Lower leg skin (tissue), 4 donors: ENCODE data around the gene EHD1. TPM values are rescaled to one million over a fixed set of nuclear protein-coding genes. Genes with fewer than 3 reads are reported as not detected.

Experiments
- DNase-seq, 2 donors: peaks; one replicate each; pipeline ENCODE4 v3.0.0-alpha.2; 2019; ENCODE audit warnings: low spot score in 2 of 2
- H3K4me3 ChIP-seq: fragments of 200-600 bp; sonication (generic); 2 replicates; pipeline ENCODE4 v1.5.1; 2017; ENCODE audit warnings: mild to moderate bottlenecking, low read depth; ENCODE audit not compliant: poor library complexity, severe bottlenecking
- POLR2A ChIP-seq, 2 donors: fragments of 450-650 bp; IDR thresholded peaks; one replicate each; pipeline ENCODE4 v1.6.1; 2016 to 2017; ENCODE audit warnings: antibody characterized with exemption in 2 of 2, mild to moderate bottlenecking in 1 of 2, moderate library complexity in 1 of 2
- WGBS, 2 donors: methylation state at CpG; one replicate each; pipeline ENCODE4 v1.1.5; 2018; 5-methylcytosine and 5-hydroxymethylcytosine counted together
- intact Hi-C: fragments of 100-400 bp; cut with DNase I; formaldehyde crosslinking; loops from one replicate; pipeline ENCODE4 v1.15.0; 2023; ENCODE audit warnings: low total_unique reads
- total RNA-seq, 4 donors: library from RNA; depleted of rRNA; stranded (reverse); fragments of >200 nt; gene quantifications; one replicate each; pipeline ENCODE4 v1.1.0, GENCODE V29; 2016
- TF ChIP-seq, protein P1 (sequence below), 3 donors: fragments of 450-650 bp; IDR thresholded peaks; one replicate each; pipeline ENCODE4 v1.5.1; 2016; ENCODE audit warnings: antibody characterized with exemption in 3 of 3, mild to moderate bottlenecking in 3 of 3, moderate library complexity in 2 of 3

The EHD1 gene
- total RNA-seq, 4 donors from 2014 or later = 81.0 to 98.9 (median 90.5) TPM

DNA sequence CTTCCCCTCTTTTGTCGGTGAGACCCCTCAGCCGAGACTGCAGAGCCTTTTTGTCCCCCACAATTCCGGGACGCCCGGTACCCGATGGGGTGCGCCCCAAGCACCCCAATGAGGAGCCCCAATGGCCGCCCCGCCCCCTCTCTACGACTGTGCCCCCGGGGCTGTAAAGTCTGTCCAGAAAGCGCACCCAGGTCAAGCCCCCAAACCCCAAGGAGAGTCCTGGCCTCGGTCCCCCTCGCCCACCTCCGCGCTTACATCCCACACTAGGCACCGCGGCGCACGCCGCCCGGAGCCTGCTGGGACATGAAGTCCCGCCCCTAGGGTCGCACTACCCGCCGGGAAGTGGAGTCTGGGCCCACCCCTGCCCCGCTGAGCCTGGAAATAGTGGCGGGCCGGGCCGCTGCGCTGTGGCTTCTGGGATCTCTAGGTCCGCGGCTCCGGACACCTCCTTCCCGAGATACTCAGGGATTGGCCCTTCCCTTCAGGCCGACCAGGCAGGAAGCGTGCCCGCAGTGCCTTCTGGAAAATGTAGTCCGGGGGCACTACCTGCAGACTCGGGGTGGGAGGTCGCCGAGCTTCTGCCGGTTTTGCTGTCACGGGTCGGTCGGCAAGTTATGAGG, 68.0 kb downstream of the EHD1 start, which contains the start of gene MEN1:
MEN1 (minus strand) TSS at position 281 of the 620 bp plus-strand sequence. CDS start 442 bp downstream, outside the sequence.
- peak within 1 kb of the TSS; percentile 60 for H3K4me3 ChIP-seq
- DNase-seq = peak; percentile 95 to 99
- WGBS, 2 donors = 0% methylated on average over 25 to 42 of the region's 46 CpGs
- TF ChIP-seq, protein P1, sequence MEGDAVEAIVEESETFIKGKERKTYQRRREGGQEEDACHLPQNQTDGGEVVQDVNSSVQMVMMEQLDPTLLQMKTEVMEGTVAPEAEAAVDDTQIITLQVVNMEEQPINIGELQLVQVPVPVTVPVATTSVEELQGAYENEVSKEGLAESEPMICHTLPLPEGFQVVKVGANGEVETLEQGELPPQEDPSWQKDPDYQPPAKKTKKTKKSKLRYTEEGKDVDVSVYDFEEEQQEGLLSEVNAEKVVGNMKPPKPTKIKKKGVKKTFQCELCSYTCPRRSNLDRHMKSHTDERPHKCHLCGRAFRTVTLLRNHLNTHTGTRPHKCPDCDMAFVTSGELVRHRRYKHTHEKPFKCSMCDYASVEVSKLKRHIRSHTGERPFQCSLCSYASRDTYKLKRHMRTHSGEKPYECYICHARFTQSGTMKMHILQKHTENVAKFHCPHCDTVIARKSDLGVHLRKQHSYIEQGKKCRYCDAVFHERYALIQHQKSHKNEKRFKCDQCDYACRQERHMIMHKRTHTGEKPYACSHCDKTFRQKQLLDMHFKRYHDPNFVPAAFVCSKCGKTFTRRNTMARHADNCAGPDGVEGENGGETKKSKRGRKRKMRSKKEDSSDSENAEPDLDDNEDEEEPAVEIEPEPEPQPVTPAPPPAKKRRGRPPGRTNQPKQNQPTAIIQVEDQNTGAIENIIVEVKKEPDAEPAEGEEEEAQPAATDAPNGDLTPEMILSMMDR (IDR thresholded peaks at IDR 0.05) = no peak
- peak in 1 of 2 donors; percentile 6 for TF ChIP-seq POLR2A (IDR thresholded peaks at IDR 0.05)
- intact Hi-C loops = no loop called here

DNA sequence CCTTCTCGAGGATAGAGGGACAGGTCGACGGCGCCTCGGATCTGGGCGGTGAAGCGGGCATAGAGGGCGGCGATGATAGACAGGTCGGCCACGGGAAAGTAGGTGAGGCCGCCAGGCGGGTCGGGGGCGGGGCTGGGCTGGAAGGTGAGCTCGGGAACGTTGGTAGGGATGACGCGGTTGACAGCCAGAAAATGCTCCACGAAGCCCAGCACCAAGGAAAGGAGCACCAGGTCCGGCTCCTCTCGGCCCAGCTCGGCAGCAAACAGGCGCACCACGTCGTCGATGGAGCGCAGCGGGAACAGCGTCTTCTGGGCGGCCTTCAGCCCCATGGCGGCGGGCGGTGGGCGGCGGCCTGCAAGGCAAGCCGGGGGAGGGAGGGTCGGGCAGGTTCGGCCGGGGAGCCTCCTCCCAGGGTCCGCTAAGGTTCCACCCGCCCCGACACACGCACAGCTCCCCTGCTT, 68.6 kb downstream of the EHD1 start:
- intact Hi-C loops = no loop called here
- H3K4me3 ChIP-seq = peak overlapping the region; percentile 60
- TF ChIP-seq POLR2A (IDR thresholded peaks at IDR 0.05) = no peak
- TF ChIP-seq, protein P1 (IDR thresholded peaks at IDR 0.05) = no peak
- DNase-seq = no peak
- 6% methylated on average over 30 to 41 of the region's 44 CpGs for WGBS, 2 donors

DNA sequence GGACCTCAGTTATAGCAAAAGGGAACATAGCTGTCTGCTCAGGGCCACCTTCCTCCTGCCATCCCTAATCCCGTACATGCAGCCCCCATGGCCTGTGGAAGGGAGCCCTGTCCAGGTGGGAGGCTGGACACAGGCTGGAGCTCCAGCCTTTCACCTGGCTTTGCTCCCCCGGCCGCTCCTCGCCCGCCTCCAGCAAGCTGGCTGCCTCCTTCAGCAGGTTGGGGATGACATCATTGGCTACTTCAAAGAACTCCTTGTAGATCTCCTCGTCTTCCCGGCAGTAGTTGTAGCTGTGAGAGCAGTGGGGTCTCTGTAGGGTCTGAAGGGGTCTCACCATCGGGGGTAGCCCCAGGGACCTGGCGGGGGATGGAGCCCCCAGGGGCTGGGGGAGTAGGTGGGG, 72.9 kb downstream of the EHD1 start:
- intact Hi-C loops = no loop called here
- WGBS, 2 donors = 92 to 96% methylated on average over 9 of the region's 9 CpGs
- H3K4me3 ChIP-seq = no peak overlapping the region
- DNase-seq = no peak
- TF ChIP-seq POLR2A (IDR thresholded peaks at IDR 0.05) = no peak
- TF ChIP-seq, protein P1 (IDR thresholded peaks at IDR 0.05) = no peak

DNA sequence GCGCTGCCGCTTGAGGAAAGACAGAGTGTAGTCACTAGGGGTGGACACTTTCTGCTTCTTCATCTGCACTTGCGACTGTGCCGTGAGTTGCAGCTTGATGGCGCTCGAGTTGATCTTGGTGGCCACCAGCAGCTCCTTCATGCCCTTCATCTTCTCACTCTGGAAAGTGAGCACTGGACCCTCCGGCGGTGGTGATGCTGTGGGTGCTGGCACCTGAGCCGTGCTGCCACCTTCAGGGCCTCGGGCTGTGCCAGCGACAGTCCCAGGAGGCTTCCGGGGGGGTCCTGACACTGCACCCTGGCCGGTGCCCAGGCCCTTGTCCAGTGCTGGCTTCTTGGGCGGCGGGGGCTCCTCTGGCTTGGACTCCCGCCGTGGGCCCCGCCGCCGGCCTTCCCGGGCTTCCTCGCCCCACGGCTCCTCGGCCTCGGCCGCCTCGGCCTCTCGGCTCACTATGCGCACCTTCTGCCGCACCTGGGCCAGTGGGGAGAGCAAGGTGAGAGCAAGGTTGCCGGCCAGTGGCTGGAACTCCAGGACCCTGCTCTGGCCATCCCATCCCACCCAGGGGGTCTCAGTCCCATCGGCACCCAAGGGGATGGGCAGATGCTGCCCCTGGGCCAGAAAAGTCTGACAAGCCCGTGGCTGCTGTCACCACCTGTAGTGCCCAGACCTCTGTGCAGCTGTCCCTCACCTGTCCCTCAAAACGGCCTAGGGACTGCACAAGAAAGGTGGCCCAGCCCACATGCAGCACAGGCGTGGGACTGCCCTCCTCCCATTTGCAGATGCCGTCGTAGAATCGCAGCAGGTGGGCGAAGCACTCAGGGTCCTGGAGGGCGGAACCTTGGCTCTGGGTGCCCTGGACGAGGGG, 73.8 kb downstream of the EHD1 start:
- no peak for DNase-seq
- H3K4me3 ChIP-seq = no peak overlapping the region
- TF ChIP-seq, protein P1 (IDR thresholded peaks at IDR 0.05) = no peak
- TF ChIP-seq POLR2A (IDR thresholded peaks at IDR 0.05) = no peak
- WGBS, 2 donors = 91 to 93% methylated on average over 34 to 41 of the region's 41 CpGs
- intact Hi-C loops = no loop called here

DNA sequence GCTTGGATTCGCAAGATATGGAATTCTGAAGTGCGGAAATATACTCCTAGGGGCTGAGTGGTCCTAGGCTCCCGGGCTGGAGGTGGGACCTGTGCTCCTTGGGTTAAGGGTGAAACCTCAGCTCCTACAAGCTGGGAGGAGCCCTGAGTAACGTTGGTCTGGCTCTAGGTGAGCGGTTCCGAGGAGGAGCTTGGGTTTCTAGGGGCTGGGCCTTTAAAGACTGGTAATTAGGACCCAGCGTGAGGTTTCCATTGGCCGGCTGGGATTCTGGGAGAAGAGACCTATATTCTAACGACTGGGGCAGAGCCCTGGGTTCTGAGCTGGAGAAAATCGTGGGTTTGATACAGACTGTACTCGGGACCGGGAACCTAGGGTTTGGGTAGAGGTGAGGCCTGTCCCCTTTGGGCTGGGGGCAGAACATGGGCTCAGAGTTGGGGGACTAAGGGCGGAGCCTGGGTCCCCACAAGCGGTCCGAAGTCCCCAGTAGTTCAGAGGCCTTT, 74.5 kb downstream of the EHD1 start:
- 36 to 41% methylated on average over 15 of the region's 15 CpGs for WGBS, 2 donors
- peak overlapping the region; percentile 40 for H3K4me3 ChIP-seq
- DNase-seq = no peak
- TF ChIP-seq, protein P1 (IDR thresholded peaks at IDR 0.05) = no peak
- no peak for TF ChIP-seq POLR2A (IDR thresholded peaks at IDR 0.05)
- intact Hi-C loops = no loop called here
